ENCODE measurements around the gene ESR2. TPM values are rescaled to one million over a fixed set of nuclear protein-coding genes. Genes with fewer than 3 reads are reported as not detected.

The ESR2 gene
- polyA plus RNA-seq, 3 donors = 0.04 TPM; not detected in 2

DNA sequence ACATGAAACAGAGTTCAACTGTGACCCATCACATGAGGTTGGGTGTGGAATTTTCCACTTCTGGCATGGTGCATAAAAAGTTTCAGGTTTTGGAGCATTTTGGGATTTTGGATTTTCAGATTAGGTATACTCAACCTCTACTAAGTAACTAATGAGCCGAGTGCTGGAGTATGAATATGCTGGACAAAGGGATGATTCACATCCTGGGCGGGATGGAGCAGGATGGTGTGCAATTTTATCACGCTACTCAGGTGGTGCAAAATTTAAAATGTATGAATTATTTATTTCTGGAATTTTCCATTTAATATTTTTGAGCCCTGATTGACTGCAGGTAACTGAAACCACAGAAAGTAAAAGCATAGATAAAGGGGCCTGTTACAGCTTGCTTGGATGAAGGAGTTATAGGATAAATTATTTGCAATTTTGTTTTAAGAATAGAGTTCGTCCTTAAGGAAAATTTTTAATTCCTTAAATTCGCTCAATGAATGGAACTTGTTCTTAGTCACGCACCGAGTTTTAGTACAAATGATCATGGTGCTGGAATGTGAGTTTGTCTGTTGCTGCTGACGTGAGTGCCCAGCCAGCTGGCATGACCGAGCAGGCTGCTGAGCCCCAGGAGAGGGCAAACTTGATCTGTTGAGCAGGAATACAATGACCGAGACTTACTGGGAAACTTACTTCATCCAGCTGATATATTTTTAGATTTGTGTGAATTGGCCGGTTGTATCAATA, 176.3 kb downstream of the ESR2 start:
- DNase-seq = no peak
- H3K9me3 Mint-ChIP-seq = no peaks in the 10 kb centered on the region
- H3K27ac Mint-ChIP-seq = no peak overlapping the region
- H3K36me3 Mint-ChIP-seq = no peaks in the 10 kb centered on the region
- Histone ChIP-seq H3K79me2 (ENCODE audit: insufficient read depth, low read length) (no peaks in the 10 kb centered on the region), H3K9ac (ENCODE audit: insufficient read depth, low read length, poor library complexity, severe bottlenecking) (no peak overlapping the region), H3K4me1 (ENCODE audit: control insufficient read depth in 1 of 2, insufficient read depth in 2 of 2, low read length in 2 of 2) (no peaks in the 10 kb centered on the region), H3K27ac (ENCODE audit: low read depth in 1 of 2, low read length in 2 of 2) (no peak overlapping the region), H4K20me1 (ENCODE audit: insufficient read depth, low read length) (no peaks in the 10 kb centered on the region), H3K9me3 (replicated peaks in 1 of 2; ENCODE audit: control insufficient read depth in 1 of 2, insufficient read depth in 1 of 2, low read length in 2 of 2) (no peaks in the 10 kb centered on the region), H2AFZ (ENCODE audit: insufficient read depth, low read depth, low read length, poor library complexity, severe bottlenecking) (no peak overlapping the region), H3K4me2 (replicated peaks; ENCODE audit: extremely low read depth, low read length, poor library complexity, severe bottlenecking) (no peak overlapping the region), H3K36me3 (replicated peaks in 1 of 2; ENCODE audit: control insufficient read depth in 1 of 2, insufficient read depth in 2 of 2, low read length in 2 of 2) (no peaks in the 10 kb centered on the region), H3K27me3 (ENCODE audit: control insufficient read depth in 2 of 2, insufficient read depth in 2 of 2, low read length in 2 of 2) (no peaks in the 10 kb centered on the region), H3K4me3 (replicated peaks in 1 of 3; ENCODE audit: low read depth in 2 of 3, low read length in 3 of 3) (no peak overlapping the region)
- WGBS (ENCODE audit: insufficient coverage) = 96% methylated on average over 6 of the region's 11 CpGs
- TF ChIP-seq, protein P1, sequence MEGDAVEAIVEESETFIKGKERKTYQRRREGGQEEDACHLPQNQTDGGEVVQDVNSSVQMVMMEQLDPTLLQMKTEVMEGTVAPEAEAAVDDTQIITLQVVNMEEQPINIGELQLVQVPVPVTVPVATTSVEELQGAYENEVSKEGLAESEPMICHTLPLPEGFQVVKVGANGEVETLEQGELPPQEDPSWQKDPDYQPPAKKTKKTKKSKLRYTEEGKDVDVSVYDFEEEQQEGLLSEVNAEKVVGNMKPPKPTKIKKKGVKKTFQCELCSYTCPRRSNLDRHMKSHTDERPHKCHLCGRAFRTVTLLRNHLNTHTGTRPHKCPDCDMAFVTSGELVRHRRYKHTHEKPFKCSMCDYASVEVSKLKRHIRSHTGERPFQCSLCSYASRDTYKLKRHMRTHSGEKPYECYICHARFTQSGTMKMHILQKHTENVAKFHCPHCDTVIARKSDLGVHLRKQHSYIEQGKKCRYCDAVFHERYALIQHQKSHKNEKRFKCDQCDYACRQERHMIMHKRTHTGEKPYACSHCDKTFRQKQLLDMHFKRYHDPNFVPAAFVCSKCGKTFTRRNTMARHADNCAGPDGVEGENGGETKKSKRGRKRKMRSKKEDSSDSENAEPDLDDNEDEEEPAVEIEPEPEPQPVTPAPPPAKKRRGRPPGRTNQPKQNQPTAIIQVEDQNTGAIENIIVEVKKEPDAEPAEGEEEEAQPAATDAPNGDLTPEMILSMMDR (IDR thresholded peaks at IDR 0.05) = no peak
- peaks cover 1 to 4% (median 2%) of the 10 kb centered on the region in 3 donors for H3K27me3 Mint-ChIP-seq (ENCODE audit: low read depth in 3 of 3)
- intact Hi-C loops (cut with micrococcal nuclease) = no loop called here
- no peak overlapping the region for H3K4me3 Mint-ChIP-seq
- H3K4me1 Mint-ChIP-seq = no peaks in the 10 kb centered on the region

DNA sequence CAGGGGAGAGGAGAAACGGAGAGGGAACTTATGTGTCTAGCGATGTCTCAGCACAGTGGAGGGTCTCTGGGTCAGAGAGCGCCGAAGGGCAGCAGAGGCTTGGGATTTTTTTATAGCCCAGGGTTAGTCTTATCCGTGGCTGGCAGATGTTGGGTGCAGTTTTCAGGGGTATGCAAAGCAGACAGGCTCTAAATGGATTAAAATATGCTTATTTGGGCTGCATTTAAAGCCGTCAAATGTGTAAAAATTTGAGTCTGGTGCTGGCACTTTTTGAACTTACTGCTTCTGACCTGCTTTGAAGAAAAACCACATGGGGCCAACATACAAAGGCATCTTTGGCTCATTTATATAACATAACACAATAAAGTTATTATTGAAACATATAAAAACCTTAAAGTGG, 178.8 kb downstream of the ESR2 start:
- Histone ChIP-seq H3K4me2 (replicated peaks; ENCODE audit: extremely low read depth, low read length, poor library complexity, severe bottlenecking) (no peak overlapping the region), H3K79me2 (ENCODE audit: insufficient read depth, low read length) (no peaks in the 10 kb centered on the region), H3K27me3 (ENCODE audit: control insufficient read depth in 2 of 2, insufficient read depth in 2 of 2, low read length in 2 of 2) (no peaks in the 10 kb centered on the region), H3K27ac (ENCODE audit: low read depth in 1 of 2, low read length in 2 of 2) (no peak overlapping the region), H3K9me3 (replicated peaks in 1 of 2; ENCODE audit: control insufficient read depth in 1 of 2, insufficient read depth in 1 of 2, low read length in 2 of 2) (no peaks in the 10 kb centered on the region), H3K4me1 (ENCODE audit: control insufficient read depth in 1 of 2, insufficient read depth in 2 of 2, low read length in 2 of 2) (no peaks in the 10 kb centered on the region), H3K36me3 (replicated peaks in 1 of 2; ENCODE audit: control insufficient read depth in 1 of 2, insufficient read depth in 2 of 2, low read length in 2 of 2) (no peaks in the 10 kb centered on the region), H2AFZ (ENCODE audit: insufficient read depth, low read depth, low read length, poor library complexity, severe bottlenecking) (no peak overlapping the region), H3K4me3 (replicated peaks in 1 of 3; ENCODE audit: low read depth in 2 of 3, low read length in 3 of 3) (no peak overlapping the region), H4K20me1 (ENCODE audit: insufficient read depth, low read length) (no peaks in the 10 kb centered on the region), H3K9ac (ENCODE audit: insufficient read depth, low read length, poor library complexity, severe bottlenecking) (no peak overlapping the region)
- WGBS (ENCODE audit: insufficient coverage) = 95% methylated on average over 5 of the region's 6 CpGs
- H3K9me3 Mint-ChIP-seq = no peaks in the 10 kb centered on the region
- peaks cover 1 to 4% (median 1%) of the 10 kb centered on the region in 3 donors for H3K27me3 Mint-ChIP-seq (ENCODE audit: low read depth in 3 of 3)
- intact Hi-C loops (cut with micrococcal nuclease) = no loop called here
- DNase-seq = no peak
- H3K36me3 Mint-ChIP-seq = no peaks in the 10 kb centered on the region
- H3K27ac Mint-ChIP-seq = no peak overlapping the region
- TF ChIP-seq, protein P1 (IDR thresholded peaks at IDR 0.05) = no peak
- H3K4me1 Mint-ChIP-seq = no peaks in the 10 kb centered on the region
- no peak overlapping the region for H3K4me3 Mint-ChIP-seq

Measured in CD14-positive monocyte (primary cell).